ENCODE results near the gene SLC9C2.
"Not testable (repeated sequence)": the region's sequence is repeated elsewhere in the genome, so short reads cannot be mapped to it uniquely, and the experiment has no call there.

SLC9C2 gene

DNA sequence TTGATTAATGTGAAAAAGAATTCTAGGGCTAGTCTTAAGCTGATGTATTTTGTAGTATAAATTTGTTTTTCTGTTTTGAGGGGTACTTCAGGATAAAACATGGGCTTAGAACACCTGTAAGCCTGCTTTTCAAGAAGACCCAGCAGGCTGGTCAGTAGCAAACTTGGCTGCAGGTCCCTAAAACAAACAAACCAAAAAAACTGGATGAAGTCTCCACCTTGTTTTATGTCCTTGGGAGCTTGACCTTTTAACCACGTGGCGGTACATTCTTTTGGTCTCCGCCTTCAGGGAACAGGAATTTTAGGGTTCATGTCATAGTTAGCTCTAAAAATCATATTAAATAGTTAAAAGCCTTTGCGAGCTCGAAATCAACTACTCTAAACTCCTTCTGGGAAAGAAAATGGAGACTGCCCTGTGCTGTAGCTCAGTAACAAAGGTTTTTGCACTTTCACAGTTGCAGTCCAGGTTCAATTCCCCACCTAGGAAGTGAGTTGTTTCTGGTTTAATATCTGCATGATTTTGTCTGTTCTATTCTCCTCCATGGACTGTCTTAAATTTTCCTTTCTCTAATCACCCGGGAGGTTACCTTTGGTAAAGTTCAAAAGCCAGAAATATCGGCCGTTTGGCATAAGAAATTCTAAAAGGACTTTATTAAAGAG lies 107.1 kb downstream of the SLC9C2 start:
- no peak overlapping the region for H3K4me3 ChIP-seq
- no peak overlapping the region for H3K27ac ChIP-seq

DNA sequence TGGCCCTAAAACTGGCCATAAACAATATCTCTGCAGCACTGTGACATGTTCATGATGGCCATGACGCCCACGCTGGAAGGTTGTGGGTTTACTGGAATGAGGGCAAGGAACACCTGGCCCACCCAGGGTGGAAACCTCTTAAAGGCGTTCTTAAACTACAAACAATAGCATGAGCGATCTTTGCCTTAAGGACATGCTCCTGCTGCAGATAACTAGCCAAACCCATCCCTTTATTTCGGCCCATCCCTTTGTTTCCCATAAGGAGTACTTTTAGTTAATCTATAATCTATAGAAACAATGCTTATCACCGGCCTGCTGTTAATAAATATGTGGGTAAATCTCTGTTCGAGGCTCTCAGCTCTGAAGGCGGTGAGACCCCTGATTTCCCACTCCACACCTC lies 109.7 kb downstream of the SLC9C2 start:
- H3K27ac ChIP-seq, H3K4me3 ChIP-seq: not testable (repeated sequence)

DNA sequence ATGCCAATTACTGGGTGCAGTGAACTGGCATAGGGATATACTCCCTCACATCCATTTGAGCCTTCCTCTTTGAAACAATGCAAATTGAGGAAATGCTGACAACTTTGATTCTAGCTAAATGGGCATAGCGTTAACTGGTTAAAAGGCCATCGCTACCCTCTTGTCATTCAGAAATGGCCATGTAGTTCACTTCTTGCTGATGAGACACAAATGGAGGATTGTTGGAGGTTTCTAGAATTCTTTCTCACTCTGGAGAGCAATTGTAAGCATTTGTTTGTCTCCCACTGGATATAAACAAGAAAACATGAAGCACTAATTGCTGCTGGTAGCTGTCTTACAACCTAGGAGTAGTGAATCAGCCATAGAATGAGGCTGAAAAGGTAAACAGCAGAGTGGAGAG lies 111.4 kb downstream of the SLC9C2 start:
- Histone ChIP-seq H3K4me3 (no peak overlapping the region), H3K27ac (no peak overlapping the region)

DNA sequence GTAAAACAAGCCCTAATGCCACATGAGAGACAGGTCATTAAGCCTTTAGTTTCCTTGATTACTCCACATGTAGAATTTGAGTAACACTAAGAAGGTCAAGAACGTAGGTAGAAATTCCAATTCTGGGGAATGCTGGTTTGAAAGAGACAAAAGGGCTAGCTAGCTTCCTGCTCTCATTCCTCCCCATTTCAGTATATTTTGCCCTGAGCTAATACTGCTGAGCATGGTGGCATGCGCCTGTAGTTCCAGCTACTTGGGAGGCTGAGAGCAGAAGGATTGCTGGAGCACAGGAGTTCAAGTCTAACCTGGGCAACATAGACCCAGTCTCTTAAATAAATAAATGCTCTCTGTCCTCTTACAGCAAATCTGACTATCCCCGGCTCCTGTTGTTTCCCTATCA lies 112.9 kb downstream of the SLC9C2 start:
- H3K4me3 ChIP-seq: no peak overlapping the region
- H3K27ac ChIP-seq: no peak overlapping the region

DNA sequence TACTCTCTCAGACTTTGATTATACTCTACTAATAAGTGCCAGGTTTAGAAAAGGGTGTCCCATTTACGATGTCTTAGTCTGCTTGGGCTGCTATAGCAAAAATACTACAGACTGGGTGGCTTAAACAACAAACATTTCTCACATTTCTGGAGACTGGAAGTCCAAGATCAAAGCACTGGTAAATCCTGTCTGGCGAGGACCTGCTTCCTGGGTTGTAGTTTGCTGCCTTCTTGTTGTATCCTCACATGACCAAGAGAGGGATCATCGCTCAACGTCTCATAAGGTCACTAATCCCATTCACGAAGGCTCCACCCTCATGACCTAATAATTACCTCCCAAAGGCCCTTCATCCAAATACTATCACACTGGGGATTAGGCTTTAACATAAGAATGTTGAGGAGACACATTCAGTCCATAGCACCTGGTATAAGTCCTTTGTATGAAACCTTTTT lies 113.7 kb downstream of the SLC9C2 start:
- Histone ChIP-seq H3K4me3 (no peak overlapping the region), H3K27ac (no peak overlapping the region)

DNA sequence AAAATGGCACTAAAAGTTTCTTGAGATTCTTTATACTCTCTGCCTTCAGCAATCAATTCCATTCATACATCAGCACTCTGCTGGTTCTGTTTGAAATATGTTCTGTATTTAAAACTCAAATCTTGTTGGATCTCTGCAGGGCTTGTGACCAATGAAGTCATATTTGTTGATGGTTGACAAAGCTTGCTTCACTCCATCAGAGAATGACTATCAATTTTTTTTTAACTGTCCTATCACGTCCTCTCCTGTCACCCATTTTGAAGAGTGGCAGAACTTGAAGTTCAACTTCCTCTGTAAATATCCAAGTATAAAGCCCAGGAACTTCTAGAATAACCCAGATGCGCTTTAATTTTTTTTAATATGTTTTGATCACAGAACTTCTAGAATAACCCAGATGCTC lies 114.9 kb downstream of the SLC9C2 start:
- Histone ChIP-seq H3K27ac (no peak overlapping the region), H3K4me3 (no peak overlapping the region)

DNA sequence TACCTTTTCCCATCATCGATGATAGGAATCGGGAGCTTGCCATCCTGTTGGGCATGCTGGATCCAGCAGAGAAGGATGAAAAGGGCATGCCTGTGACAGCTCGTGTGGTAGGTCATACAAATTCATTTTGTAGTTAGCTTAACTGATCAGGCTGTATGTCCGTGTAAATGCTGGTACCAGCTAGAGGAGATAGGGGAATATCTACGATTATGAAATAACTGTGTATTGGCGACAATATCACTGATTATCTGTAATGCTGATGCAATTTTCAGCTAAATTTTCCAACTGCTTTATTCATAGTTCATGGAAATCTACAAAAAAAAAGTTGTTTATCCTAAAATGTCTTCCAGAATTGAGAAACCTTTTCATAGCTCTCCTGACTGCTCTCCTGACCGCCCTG lies 117.5 kb downstream of the SLC9C2 start:
- Histone ChIP-seq H3K4me3 (no peak overlapping the region), H3K27ac (no peak overlapping the region)

DNA sequence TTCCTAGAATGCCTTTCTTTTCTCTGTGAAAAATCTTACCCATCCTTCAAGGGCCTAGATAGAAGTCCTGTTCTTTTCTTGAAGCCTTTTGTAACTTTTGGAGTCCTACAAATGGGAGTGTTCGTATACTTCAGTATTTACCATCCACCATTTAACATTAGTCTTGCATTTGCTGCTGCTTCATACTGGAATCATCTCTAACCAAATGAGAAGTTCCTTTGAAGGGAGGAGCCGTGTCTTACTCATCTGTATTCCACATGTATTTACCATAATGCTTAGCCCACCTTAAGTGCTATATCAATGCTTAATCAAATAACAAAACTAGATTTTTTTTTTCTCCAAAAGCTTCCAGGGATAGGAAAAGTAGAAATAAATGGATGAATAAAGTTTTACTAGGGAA lies 118.6 kb downstream of the SLC9C2 start:
- Histone ChIP-seq H3K27ac (no peak overlapping the region), H3K4me3 (no peak overlapping the region)

DNA sequence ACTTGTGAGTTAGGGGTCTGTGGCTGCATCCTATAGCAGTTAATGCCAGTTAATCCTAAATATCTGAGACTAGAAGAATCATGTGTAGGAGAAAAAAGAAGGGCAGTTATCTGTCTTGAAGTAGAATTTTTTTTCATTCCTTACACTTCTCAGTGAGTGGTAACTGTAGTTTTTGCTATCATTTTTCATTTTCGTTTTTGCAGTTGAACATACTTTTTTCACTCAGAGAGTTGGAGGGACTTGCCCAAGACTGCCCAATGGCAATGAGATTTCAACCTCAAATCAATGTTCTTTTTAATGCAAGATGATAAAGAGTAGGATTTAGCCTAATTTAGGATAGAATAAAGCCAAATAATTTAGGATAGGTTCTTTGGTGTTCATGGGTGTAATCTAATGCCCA lies 120.2 kb downstream of the SLC9C2 start:
- Histone ChIP-seq H3K4me3 (no peak overlapping the region), H3K27ac (no peak overlapping the region)

DNA sequence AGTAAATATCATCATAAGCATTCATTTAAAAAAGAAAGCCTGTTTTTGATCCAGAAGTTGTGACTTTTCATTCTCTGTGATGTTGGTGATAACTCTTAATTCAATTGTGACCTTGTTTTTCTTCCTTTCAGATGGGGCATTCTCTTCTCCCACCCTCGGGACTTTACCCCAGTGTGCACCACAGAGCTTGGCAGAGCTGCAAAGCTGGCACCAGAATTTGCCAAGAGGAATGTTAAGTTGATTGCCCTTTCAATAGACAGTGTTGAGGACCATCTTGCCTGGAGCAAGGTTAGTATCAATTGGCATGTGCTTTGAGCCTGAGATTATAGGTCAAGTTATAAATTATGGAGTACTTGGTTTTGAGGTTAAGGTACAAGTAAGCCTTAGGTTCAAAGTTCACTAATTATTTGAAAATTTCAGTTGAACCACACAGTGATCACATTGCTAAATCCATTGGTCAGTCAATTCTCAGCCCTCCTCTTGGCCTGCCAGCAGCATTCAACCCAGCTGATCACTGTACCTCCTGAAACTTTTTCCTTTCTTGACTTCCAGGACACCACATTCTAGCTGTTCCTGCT lies 121.6 kb downstream of the SLC9C2 start:
- Histone ChIP-seq H3K27ac (no peak overlapping the region), H3K4me3 (no peak overlapping the region)

DNA sequence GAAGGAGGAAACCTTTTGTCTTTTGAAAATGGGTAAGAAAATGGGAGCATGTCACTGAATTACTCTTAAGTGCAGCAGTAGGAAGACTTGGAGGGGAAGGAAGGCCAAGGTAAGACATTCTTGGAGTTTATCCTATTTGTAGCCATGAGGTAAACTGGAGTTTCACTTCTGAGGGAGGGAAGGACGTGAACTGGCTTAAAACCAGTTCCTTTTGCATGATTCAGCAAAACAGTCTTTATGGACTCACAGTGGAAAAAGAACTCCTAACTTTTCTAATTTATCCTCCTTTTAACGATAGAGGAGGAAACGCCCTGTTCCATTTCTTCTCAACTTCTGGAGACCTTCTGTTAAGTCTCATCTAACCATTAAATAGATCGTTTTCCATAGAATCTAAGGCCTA lies 123.2 kb downstream of the SLC9C2 start:
- Histone ChIP-seq H3K4me3 (no peak overlapping the region), H3K27ac (peak overlapping the region in 1 of 21 experiments; percentile 9)

DNA sequence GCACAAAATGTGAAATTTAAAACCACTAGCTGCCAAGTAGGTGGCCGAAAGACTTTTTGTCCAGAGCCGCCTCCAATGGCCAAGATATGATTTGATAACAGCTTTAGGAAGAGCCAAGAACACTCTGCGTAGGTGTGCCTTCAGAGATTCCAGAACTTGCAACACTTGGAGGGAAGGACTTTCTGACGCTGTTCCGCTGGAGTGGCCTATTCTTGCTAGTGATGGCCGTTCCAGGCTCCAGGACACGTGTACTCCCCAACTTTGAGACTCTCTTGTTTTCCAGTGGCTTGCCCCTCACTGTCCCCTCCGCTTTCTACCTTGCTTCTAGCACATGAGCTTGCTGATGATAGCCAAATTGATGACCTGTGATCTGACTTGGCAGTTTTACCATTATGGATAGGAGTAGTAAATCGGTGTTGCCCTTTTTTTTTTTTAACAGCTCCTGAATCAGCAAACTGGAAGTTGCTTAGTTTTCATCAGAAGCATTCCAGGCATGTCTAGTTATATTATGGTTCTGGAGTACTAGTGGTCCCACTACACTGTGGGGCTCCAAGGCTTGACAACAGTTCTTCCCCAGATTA lies 124.7 kb downstream of the SLC9C2 start:
- Histone ChIP-seq H3K4me3 (peak overlapping the region; percentile 77 to 99 (median 92)), H3K27ac (peak overlapping the region in 20 of 21 experiments; percentile 15 to 98 (median 92))

DNA sequence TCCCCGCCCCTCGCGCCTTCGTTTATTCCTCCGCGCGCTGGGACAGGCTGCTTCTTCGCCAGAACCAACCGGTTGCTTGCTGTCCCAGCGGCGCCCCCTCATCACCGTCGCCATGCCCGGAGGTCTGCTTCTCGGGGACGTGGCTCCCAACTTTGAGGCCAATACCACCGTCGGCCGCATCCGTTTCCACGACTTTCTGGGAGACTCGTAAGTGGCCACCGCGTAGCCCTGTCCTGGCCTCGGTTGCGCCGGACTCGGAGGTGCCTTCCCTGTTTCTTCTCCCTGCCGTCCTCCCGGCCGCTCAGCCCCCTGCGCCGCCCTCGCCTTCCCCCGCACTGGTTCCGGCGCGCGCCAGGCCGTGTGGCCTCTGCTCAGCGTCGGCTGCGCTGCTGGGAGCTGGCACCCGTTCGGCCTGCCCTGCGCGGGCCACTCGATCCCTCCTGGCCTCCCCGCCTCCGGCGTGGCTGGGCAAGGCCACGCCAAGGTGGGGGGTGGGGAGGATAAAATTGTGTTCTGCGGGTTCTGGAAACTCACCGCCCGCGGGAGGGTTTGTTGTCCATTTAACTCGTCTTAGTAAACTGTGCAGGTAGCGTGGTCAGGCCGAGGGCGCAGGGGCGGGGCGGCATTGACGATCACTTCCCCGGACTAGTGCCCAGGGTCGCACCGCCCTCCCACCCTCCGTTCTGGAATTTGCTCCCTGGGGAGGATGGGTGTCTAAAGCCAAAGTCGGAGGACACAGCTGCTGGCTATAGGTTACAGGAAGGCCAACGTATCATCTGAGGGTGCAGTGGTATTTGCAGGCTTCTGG lies 125.4 kb downstream of the SLC9C2 start, which contains the start of gene PRDX6:
PRDX6 (plus strand) TSS at position 50 of the 808 bp plus-strand sequence; CDS start at position 113, 63 bp downstream.
- Histone ChIP-seq H3K4me3 (peak within 1 kb of the TSS; percentile 77 to 99 (median 92)), H3K27ac (peak within 1 kb of the TSS; percentile 80 to 98 (median 94))

DNA sequence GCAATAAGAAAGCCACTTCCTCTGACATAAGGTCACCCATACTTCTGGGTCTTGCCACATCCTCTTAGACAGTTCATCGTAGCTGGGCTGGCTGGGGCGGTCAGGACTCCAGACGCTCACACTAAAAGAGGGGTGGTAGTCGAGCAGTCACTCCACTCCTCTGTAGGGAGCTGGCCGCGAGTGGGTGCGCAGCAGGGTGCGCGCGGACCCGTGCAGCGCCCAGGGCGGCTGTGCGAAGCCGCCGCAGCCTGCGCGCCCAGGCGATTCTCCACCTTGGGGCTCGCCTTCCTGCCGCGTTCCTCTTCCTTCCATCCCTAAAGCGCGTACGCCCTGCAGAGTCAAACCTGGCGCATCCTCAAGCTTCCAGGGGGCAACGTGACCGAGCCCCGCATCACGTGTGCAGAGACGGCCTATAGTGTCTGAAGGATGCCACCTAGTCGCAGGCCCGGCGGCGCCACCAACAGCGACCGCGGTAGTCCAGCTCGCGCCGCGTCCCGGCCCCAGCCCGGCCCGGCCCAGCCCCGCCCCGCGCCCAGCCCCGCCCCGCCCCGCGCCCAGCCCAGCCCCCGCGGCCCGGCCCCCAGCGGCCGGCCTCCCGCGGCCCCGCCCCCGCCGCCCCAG lies 126.1 kb downstream of the SLC9C2 start:
- H3K4me3 ChIP-seq: peak overlapping the region; percentile 77 to 99 (median 92)

DNA sequence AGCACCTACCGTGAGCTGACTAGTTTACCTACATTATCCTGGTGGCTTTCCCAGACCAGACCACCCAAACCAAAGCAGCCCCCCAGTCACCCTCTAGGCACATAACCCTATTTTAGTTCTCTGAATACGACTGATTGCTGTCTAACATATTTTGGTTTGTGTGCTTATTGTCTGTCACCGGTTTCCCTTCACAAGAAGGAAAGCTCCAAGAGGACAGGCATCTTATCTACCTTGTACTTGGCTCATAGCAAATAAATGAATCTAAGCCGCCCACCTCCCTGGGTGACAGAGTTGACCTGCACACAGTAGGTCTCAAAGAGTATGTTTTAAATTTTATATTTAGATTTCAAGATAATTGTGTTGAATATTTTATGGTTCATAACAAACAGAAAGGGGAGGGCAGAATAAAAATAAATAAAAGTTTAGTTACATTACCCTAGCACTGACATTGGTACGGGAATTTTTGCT lies 126.6 kb downstream of the SLC9C2 start:
- H3K4me3 ChIP-seq: peak overlapping the region; percentile 77 to 99 (median 92)
- H3K27ac ChIP-seq: peak overlapping the region in 18 of 21 experiments; percentile 74 to 98 (median 86)

More for the DNA sequence above, 126.1 kb downstream of the SLC9C2 start:
- peak overlapping the region; percentile 64 to 98 (median 88) for H3K27ac ChIP-seq

DNA sequence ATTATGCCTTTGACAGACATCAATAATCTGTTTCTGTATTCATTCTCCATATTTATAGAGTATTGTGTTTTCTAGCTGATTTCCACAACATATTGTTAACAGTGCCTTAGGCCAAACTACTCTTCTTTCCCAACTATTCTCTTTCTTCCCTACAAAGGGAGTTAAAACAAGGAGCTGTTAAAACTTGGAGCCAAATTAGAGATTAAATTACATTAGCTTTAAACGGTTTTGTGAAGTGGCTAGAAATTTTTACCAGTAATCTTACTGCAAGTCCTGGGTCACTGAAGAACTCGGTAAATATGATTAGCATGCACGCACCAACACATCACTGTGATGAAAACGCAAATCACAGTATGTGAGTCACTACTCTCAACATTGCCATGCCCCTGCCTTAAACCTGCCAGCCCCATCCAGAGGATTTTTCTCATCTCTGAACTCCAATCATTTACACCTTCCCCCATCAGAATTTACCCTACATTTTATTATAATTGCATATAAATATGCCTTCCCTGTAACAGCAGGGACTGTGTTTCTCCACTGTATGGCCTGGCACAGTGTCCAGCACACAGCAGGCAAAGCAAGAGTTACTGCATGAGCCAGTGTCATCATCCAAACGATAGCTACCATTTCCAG lies 127.2 kb downstream of the SLC9C2 start:
- Histone ChIP-seq H3K4me3 (peak overlapping the region; percentile 77 to 99 (median 92)), H3K27ac (peak overlapping the region in 12 of 21 experiments; percentile 41 to 98 (median 86))

DNA sequence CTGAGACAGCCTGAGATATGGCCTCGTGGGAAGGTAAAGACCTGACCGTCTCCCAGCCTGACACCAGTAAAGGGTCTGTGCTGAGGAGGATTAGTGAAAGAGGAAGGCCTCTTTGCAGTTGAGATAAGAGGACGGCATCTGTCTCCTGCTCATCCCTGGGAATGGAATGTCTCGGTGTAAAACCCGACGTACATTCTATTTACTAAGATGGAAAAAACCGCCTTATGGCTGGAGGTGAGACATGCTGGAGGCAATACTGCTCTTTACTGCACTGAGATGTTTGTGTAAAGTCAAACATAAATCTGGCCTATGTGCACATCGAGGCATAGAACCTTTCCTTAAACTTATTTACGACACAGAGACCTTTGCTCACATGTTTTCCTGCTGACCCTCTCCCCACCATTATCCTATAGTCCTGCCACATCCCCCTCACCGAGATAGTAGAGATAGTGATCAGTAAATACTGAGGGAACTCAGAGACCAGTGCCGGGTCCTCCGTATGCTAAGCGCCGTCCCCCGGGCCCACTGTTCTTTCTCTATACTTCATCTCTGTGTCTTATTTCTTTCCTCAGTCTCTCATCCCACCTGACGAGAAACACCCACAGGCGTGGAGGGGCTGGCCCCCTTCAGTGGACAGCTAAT lies 128.0 kb downstream of the SLC9C2 start:
- H3K4me3 ChIP-seq: not testable (repeated sequence)
- peak overlapping the region in 2 of 21 experiments; percentile 39 to 41 for H3K27ac ChIP-seq

DNA sequence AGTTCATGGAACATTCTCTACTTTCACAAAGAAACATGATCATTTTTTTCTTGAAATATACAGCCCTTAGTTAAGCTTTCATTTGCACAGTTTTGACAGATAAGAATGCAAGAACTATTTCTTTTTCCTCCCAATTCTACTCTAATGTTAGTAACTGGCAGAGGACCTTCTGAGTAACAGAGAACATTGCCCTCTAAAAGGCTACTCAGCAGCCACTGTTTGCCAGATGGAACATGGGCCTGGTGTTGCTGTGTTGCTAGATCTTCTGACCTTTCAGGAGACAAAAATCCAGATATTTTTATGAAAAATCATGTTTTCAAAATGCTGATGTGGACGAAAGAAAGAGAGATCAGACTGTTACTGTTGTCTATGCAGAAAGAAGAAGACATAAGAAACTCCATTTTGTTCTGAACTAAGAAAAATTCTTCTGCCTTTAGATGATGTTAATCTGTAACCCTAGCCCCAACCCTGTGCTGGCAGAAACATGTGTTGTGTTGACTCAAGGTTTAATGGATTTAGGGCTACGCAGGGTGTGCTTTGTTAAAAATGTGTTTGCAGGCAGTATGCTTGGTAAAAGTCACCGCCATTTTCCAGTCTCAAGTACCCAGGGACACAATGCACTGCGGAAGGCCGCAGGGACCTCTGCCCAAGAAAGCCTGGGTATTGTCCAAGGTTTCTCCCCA lies 128.6 kb downstream of the SLC9C2 start:
- no peak overlapping the region for H3K4me3 ChIP-seq
- peak overlapping the region in 4 of 21 experiments; percentile 11 to 39 (median 34) for H3K27ac ChIP-seq
